Measurements from ENCODE around the gene HLA-DOB.

The HLA-DOB gene

DNA sequence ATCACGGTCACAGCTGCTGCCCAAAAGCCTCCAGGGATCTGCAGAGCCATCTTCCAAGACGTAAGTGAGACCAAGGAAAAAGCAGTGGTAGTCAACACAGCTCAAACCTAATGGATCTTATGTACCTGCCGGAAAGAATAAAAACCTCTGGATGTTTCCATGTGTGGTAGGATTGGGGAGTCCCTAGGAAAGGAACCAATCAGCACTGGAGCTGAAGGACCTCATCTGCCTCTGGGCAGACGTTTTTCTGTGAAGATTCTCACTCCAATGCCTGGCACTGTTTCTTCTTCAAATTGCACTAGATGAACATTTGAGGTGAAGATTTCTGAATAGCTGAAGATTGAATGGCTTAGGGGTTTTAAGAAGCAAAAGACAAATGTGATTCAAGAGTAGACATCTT, 53.4 kb downstream of the HLA-DOB start, which contains the start of gene HLA-DQB2:
Gene HLA-DQB2 (minus strand): TSS at position 112 of the 400 bp plus-strand sequence. CDS start 62 bp downstream, at position 50.
- no peak for DNase-seq (ENCODE audit: low read depth, low spot score)
- in situ Hi-C loops (cut with HindIII; ENCODE audit: low sequenced_read_pairs), result no loop called here
- TF ChIP-seq, protein P1, sequence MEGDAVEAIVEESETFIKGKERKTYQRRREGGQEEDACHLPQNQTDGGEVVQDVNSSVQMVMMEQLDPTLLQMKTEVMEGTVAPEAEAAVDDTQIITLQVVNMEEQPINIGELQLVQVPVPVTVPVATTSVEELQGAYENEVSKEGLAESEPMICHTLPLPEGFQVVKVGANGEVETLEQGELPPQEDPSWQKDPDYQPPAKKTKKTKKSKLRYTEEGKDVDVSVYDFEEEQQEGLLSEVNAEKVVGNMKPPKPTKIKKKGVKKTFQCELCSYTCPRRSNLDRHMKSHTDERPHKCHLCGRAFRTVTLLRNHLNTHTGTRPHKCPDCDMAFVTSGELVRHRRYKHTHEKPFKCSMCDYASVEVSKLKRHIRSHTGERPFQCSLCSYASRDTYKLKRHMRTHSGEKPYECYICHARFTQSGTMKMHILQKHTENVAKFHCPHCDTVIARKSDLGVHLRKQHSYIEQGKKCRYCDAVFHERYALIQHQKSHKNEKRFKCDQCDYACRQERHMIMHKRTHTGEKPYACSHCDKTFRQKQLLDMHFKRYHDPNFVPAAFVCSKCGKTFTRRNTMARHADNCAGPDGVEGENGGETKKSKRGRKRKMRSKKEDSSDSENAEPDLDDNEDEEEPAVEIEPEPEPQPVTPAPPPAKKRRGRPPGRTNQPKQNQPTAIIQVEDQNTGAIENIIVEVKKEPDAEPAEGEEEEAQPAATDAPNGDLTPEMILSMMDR (IDR thresholded peaks at IDR 0.05; ENCODE audit: low read depth, low read length), result no peak
- H3K4me3 ChIP-seq (ENCODE audit: low read depth, low read length), result no peak within 1 kb of the TSS
